HG03175 (cell line): ENCODE measurements around the gene PPIL6.

ENCODE experiments used
- ATAC-seq: cut with Tn5 transposase; IDR thresholded peaks from one replicate; pipeline ENCODE4 v1.9.1; 2021; ENCODE audit warnings: mild to moderate bottlenecking, moderate library complexity; ENCODE audit not compliant: unreplicated experiment

Gene PPIL6

DNA sequence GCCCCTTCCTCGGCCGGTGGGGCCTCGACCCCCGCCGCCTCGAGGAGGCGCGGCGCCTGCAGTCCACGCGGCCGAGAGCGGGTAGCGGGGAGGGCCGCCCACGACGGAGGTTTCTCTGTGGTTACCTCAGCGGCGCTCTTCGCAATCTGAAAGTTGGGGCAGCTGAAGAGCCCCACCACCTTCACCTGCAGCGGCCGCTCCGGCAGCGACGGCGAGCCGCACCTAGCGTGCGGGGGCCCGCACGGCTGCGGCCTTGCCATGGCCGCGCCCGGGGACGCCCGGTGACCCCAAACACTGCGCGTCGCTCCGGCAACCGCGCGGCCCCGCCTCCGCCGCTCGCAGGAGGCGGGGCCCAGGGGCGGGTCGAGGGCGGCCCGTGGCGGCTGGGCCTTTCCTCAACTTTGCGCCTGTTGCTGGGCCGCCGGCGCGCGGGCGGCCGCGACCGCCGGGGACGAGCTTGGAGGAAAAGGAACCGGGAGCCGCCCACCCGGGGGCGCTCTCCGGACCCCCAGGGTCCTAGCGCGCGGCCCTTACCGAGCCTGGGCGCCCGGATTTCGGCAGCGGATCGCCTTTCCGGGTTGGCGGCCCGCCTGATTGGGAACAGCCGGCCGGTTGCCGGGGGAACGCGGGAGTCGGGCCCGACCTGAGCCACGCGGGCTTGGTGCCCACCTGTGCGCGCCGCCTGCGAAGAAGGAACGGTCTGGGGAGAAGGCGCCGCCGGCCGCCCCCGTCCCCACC, at the start of gene PPIL6, which contains the start of gene SMPD2:
TSS of gene PPIL6 (minus strand) at position 298 of the 738 bp plus-strand sequence. CDS start at position 260, 38 bp downstream.
TSS of gene SMPD2 (plus strand) at position 394 of the 738 bp plus-strand sequence. CDS start 398 bp downstream, outside the sequence.
- ATAC-seq, result peak; percentile 89

GRCh38 chr6:109488001-109488400, 47.6 kb upstream of the PPIL6 start:
- no peak for ATAC-seq

GRCh38 chr6:109486068-109486467, 45.6 kb upstream of the PPIL6 start:
- ATAC-seq, result no peak

GRCh38 chr6:109485266-109485935, 45.0 kb upstream of the PPIL6 start:
- no peak for ATAC-seq

DNA sequence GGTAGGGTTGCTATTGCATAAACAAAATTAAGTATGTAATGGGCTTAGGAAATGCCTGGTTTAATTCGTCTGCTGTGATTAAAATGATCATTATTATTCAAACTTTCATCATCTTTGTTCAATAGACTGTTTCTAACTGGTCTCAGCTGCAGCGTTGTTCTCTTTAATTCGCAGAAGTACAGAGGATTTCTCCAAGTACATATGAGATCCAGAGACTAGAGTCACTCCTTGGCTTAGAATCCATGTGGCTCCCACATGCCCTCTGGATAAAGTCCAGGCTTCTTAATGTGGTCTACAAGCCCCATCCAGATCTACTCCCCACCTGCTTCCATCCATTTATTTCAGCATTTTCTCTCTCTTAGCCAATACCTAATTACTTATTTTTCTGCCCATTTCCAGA, 43.7 kb upstream of the PPIL6 start:
- ATAC-seq, result no peak

DNA sequence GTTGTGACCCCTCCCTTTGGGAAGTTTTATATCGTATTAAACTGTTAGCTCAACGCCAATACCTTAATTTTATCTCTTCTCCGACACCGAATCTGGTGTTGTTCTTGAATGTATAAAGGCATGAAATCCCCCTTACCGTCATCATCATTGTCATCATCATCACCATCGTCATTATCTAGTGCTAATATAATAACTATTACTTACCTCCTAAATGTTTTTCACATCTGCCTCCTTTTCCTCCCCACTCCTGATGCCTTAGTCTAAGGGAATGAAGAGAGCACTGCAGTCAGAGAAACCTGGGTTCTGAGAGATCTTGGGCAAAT, 43.3 kb upstream of the PPIL6 start:
- ATAC-seq, result peak; percentile 1

GRCh38 chr6:109482905-109483734, 42.7 kb upstream of the PPIL6 start, which contains the start of gene ZBTB24:
TSS of gene ZBTB24 (minus strand) at chr6:109483219. CDS start at chr6:109482026, 1,193 bp downstream.
- peak; percentile 89 for ATAC-seq

GRCh38 chr6:109480993-109481480, 40.6 kb upstream of the PPIL6 start:
- ATAC-seq, result no peak

GRCh38 chr6:109478841-109479624, 38.6 kb upstream of the PPIL6 start:
- no peak for ATAC-seq

- ATAC-seq, result no peak
Measured at GRCh38 chr6:109478222-109478805, 37.9 kb upstream of the PPIL6 start.

DNA sequence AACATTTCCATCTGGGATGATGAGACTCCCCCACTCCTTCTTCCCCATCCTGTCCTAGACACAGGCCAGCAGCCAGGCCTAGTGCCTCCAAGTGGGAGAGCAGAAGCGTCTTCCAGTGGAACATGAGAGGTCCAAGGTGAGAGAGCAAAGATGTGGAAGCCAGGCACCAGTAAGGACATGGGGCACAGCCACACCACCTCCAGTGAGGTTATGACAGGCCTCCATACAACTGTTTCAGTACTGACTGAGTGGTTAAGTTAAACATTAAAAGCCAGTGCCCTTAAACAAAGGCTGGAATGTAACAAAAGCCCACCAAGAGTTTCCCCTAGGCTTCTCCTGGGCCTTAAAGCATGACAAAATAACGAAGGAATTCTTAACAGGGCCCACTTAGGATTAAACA, 37.3 kb upstream of the PPIL6 start:
- peak; percentile 55 for ATAC-seq

- ATAC-seq, result no peak
Measured at GRCh38 chr6:109477184-109477583, 36.8 kb upstream of the PPIL6 start.

- ATAC-seq, result no peak
Measured at GRCh38 chr6:109475625-109476024, 35.2 kb upstream of the PPIL6 start.

DNA sequence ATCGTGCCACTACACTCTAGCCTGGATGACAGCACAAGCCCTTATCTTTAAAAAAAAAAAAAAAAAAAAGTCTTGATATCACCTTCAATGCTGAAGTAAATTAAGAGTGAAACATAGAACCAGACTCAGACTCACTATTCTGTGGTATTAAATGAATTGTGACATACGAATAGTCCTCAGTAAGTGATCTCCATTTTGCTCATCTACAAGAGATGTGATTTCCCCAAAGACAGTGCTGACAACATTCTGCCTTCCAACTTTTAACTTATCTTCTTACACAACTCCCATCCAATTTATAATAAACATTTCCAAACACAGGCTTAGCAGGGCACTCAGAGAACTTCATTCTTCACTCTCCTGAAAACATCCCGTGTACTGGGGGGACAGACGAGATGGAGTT, 34.6 kb upstream of the PPIL6 start:
- no peak for ATAC-seq

- no peak for ATAC-seq
Measured at GRCh38 chr6:109473120-109473519, 32.7 kb upstream of the PPIL6 start.

DNA sequence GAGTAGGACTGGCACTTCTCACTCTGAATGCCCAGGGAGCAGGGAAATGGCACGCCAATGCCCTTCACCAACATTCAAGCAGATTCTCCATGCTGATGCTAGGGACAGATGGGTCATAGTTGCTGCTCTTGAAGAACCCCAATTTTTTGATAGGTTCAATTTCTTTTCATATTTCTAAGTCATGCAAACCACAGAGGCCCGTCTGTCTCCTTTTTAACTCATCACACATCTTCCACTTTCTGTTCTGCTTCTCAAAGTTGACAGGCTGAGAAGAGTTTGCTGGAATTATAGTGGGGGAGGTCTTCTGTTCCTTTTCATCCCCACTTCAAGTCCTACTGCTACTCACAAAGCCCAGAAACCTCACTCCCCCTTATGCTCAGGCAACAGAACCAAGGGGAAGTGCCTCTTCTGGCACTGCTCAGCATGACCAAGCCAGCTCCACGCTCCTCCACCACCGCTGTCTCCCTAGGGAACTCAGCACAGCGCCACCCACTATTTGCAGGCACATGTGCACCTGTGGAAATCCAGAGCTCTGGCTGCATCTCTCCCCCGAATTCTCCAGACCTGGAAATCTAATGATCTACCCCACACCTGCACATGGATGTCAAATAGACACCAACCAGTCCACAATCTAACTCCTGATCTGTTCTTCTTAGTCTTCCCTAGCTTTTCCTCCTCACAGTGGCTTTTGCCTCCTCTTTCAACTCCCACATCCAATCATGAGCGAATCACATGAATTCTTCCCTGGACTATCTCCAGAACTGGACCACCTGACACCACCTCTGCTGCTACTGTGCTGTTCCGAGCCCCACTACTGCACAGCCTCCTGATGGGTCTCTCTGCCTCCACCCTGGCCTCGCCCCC, 31.9 kb upstream of the PPIL6 start:
- ATAC-seq, result peak; percentile 47

GRCh38 chr6:109471105-109471810, 30.8 kb upstream of the PPIL6 start:
- ATAC-seq, result no peak

- no peak for ATAC-seq
Measured at GRCh38 chr6:109469591-109470189, 29.3 kb upstream of the PPIL6 start.
